GM21576 (cell line): ENCODE data around the gene KREMEN2.
"Not testable (repeated sequence)": the region's sequence is repeated elsewhere in the genome, so short reads cannot be mapped to it uniquely, and the experiment has no call there.

Source experiments
- ATAC-seq: cut with Tn5 transposase; IDR thresholded peaks from one replicate; pipeline ENCODE4 v1.9.1; 2021; ENCODE audit warnings: mild to moderate bottlenecking, moderate library complexity; ENCODE audit not compliant: unreplicated experiment

The KREMEN2 gene, protein sequence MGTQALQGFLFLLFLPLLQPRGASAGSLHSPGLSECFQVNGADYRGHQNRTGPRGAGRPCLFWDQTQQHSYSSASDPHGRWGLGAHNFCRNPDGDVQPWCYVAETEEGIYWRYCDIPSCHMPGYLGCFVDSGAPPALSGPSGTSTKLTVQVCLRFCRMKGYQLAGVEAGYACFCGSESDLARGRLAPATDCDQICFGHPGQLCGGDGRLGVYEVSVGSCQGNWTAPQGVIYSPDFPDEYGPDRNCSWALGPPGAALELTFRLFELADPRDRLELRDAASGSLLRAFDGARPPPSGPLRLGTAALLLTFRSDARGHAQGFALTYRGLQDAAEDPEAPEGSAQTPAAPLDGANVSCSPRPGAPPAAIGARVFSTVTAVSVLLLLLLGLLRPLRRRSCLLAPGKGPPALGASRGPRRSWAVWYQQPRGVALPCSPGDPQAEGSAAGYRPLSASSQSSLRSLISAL

DNA sequence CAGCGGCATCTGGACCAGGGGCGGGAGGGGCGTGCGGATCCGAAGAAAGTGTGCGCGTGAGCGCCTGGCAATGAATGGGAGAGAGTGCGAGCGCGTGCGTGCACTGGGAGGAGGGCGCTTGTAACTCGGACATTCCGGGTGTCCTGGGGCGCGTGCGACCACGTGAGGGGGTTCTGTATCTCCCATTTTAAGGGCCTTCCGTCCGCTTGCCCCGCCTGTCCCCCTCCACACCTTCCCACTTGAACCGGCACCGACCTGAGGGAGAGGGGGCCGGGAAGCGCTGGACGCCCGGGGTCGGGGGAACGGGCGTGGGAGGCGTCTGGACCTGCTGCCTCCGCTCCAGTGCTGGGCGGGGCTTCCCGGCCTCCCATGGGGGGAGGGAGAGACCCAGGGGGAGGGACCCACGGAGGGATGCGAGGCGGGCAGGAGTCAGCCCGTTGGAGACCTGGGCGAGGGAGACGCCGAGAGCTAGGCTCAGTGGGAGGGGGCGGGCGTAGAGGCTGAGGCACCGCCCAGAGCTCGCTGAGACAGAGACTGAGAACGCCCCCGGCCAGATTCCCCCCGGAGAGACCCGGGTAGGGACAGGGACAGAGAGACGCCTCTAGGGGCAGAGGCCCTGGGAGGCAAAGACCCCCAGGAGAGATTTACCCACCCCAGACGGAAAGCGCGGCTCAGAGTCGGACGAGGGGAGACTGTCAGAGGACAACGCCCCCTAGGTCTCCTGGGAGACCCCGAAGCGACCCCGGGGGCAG is at the start of gene KREMEN2:
TSS of gene KREMEN2 (plus strand) at position 553 of the 752 bp plus-strand sequence. CDS start 246 bp downstream, outside the sequence.
- no peak for ATAC-seq

- ATAC-seq, result no peak
Observed at GRCh38 chr16:2915196-2915929, 48.7 kb upstream of the KREMEN2 start.

- ATAC-seq, result no peak
Observed at GRCh38 chr16:2919511-2920255, 44.4 kb upstream of the KREMEN2 start.

DNA sequence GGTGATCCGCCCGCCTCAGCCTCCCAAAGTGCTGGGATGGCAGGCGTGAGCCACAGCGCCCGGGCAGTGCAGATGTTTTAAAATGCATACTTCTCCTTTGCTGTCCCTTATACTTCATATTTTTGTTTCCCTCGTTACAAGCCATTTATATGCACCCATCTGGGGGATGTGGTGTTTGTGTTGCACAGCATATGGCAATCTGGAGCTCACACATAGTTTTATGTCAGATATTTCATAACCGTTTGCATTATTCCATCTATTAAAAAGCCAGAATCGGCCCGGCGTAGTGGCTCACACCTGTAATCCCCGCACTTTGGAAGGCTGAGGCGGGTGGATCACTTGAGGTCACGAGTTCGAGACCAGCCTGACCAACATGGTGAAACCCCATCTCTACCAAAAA is 40.6 kb upstream of the KREMEN2 start:
- no peak for ATAC-seq

DNA sequence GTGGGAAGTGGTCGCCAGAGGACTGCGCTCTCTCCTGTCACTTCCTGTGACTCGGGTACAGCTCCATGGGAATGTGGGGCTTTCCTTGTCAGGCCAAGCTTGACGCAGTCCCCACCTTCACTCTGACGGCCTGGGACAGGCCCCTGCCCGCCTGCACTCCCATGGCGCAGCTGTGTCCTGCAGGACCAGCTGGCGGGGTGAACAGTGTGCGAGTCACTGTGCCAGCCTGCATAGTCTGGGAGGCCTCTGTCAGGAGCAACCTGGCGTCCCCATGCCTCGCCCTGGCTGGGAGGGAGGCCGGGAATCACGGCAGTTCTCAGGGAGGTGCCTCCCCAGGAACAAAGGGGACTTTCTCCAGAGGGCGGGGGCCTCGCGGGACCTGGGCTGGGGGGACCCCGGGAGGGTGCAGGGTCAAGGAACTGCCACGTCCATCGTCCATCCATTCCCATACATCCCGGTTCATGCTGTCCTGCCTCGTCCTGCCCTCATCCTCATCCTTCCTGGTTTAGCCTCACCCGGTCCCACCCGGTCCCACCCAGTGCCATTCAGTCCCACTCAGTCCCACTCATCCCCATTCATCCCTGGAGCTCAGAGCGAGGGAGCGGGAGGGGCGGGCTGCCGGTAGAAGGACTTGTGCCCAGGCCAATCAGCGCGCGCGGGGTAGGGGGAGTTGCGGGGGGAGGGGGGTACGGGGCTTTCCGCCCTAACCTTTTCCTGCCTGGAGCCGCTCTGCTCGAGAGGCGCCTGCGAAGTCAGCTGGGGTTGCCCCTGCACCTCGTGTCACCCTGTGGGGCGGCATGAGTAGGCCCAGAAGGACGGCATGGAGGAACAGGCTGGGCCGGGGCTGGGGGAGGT is 38.9 kb upstream of the KREMEN2 start:
- ATAC-seq, result no peak

GRCh38 chr16:2925951-2926649 is 38.0 kb upstream of the KREMEN2 start:
- no peak for ATAC-seq

DNA sequence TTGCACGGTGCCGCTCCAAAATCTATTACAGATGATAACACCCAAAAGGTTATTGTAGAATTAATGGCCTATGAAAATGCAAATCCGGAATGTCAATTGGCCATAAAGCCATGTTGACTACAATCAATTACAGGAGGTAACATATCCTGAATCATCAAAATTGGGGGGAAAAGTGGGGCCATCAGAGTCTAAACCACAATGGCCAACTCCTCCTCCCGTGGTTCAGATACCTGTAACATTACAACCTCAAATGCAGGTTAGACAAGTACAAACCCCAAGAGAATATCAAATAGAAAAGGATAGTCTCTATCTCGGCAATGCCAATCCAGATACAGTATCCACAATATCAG is 37.5 kb upstream of the KREMEN2 start:
- ATAC-seq, result no peak

GRCh38 chr16:2927010-2927646 is 36.9 kb upstream of the KREMEN2 start:
- ATAC-seq, result no peak

DNA sequence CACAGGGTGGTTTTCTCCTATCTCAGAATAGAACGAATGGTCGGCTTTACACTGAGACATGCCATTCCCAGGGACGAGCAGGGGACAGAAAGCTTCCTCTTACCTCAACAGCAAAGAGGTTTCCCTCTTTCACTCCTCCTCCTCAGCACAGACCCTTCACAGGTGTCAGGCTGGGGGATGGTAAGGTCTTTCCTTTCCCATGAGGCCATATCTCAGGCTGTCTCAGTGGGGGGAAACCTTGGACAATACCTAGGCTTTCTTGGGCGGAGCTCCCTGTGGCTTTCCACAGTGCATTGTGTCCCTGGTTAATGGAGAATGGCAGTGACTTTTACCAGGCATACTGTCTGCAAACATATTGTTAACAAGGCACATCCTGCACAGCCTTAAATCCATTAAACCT is 35.9 kb upstream of the KREMEN2 start:
- ATAC-seq, result not testable (repeated sequence)

- no peak for ATAC-seq
Observed at GRCh38 chr16:2928796-2929195, 35.3 kb upstream of the KREMEN2 start.

DNA sequence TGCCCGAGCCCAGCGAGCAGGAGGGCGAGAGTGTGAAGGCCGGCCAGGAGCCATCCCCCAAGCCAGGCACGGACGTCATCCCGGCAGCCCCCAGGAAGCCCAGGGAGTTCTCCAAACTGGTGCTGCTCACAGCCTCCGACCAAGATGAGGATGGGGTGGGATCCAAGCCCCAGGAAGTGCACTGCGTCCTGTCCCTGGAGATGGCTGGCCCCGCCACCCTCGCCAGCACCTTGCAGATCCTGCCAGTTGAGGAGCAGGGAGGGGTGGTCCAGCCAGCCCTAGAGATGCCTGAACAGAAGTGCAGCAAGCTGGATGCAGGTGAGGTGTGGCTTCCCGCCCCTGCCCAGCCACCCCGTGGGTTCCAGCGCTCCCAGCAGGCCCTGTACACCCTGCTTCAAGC is 34.4 kb upstream of the KREMEN2 start:
- no peak for ATAC-seq

- no peak for ATAC-seq
Observed at GRCh38 chr16:2930236-2930635, 33.8 kb upstream of the KREMEN2 start.

GRCh38 chr16:2931231-2931914 is 32.7 kb upstream of the KREMEN2 start:
- ATAC-seq, result not testable (repeated sequence)

DNA sequence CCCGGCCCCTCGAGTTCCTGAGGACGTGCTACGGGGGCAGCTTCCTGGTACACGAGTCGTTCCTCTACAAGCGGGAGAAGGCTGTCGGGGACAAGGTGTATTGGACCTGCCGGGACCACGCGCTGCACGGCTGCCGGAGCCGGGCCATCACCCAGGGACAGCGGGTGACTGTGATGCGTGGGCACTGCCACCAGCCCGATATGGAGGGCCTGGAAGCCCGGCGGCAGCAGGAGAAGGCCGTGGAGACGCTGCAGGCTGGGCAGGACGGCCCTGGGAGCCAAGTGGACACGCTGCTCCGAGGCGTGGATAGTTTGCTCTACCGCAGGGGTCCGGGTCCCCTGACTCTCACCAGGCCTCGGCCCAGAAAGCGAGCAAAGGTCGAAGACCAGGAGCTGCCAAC is 30.9 kb upstream of the KREMEN2 start:
- ATAC-seq, result no peak

DNA sequence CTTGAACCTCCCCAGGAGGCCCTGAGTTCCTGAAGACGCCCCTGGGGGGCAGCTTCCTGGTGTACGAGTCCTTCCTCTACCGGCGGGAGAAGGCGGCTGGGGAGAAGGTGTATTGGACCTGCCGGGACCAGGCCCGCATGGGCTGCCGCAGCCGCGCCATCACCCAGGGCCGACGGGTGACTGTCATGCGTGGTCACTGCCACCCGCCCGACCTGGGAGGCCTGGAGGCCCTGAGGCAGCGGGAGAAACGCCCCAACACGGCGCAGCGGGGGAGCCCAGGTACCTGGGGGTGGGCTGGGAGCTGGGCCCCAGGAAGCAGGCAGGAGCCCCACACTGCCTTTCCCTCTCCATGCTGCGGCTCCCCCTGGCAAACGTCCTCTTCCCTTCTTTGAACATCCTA is 30.4 kb upstream of the KREMEN2 start:
- ATAC-seq, result no peak

DNA sequence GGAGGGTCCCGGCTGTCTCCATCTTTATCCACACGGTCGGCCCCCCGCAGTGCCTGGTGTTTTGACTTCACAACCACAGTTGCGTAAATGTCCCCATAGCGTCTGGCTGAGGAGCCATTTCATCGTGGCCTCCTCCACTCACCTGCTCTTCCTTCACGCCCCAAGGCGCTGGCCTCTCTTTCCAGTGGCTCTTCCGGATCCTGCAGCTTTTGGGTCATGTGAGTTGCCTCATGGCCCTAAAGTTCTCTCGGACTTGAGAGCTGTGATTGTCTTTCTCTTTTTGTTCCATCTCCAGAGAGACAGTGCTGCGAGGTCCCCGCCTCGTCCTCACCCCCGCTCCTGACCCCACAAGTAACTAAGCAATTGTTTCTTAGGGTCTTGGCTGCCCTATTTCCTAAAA is 29.6 kb upstream of the KREMEN2 start:
- ATAC-seq, result no peak

DNA sequence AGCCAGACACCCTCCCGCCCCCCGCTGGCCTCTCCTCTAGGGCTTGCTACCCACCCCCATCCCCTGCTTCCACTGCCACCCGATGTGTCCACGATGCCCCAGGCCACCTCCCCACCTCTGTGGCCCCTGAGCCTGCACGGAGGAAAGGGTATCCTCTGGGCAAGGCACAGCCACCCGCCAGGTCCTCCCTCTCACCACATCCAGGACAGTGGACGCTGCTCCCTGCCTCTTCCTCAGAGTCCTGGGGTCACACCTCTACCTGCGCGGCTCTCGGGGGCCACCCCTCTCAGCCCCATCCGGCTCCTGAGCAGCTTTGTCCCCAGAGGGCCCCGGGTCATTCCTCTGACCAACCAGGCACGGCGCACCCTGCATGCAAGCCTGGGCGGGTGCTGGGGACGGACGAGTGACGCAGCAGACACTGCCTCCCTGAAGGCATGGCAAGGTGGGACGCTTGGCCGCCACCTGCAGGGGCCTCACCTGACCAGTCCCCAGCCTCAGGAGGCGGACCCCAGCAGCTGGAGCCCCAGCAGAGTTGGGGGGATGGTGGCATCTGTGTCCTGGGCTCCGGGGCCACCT is 27.6 kb upstream of the KREMEN2 start:
- ATAC-seq, result no peak

DNA sequence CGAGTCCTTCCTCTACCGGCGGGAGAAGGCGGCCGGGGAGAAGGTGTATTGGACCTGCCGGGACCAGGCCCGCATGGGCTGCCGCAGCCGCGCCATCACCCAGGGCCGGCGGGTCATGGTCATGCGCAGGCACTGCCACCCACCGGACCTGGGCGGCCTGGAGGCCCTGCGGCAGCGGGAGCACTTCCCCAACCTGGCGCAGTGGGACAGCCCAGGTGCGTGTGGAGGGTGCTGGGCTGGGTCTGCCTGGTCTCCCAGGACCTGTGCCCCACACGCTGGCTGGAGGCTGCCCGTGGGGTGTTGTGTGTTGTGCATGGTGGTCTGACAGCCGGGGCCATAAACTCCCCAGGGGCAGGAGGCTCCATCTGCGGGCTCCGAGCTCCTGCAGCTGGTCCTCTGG is 26.9 kb upstream of the KREMEN2 start:
- ATAC-seq, result no peak
